ENCODE results near the gene ARHGAP28. TPM values are rescaled to one million over a fixed set of nuclear protein-coding genes. Genes with fewer than 3 reads are reported as not detected.

Gene ARHGAP28
- total and polyA plus RNA-seq, 2 of the 13 experiments (the other 11 are each of a cell fraction or from before 2014, with no cell fraction given), result not detected

GRCh38 chr18:6729247-6730091, at the start of gene ARHGAP28 (continued):
- TF ChIP-seq ZNF777 (CRISPR knock-in tag; IDR thresholded peaks at IDR 0.05), result peak; percentile 31; the same call in 1 of the 2 replicates
- no peak for TF ChIP-seq GLI4 (CRISPR knock-in tag; IDR thresholded peaks at IDR 0.05; ENCODE audit: borderline replicate concordance)
- TF ChIP-seq, protein P1, sequence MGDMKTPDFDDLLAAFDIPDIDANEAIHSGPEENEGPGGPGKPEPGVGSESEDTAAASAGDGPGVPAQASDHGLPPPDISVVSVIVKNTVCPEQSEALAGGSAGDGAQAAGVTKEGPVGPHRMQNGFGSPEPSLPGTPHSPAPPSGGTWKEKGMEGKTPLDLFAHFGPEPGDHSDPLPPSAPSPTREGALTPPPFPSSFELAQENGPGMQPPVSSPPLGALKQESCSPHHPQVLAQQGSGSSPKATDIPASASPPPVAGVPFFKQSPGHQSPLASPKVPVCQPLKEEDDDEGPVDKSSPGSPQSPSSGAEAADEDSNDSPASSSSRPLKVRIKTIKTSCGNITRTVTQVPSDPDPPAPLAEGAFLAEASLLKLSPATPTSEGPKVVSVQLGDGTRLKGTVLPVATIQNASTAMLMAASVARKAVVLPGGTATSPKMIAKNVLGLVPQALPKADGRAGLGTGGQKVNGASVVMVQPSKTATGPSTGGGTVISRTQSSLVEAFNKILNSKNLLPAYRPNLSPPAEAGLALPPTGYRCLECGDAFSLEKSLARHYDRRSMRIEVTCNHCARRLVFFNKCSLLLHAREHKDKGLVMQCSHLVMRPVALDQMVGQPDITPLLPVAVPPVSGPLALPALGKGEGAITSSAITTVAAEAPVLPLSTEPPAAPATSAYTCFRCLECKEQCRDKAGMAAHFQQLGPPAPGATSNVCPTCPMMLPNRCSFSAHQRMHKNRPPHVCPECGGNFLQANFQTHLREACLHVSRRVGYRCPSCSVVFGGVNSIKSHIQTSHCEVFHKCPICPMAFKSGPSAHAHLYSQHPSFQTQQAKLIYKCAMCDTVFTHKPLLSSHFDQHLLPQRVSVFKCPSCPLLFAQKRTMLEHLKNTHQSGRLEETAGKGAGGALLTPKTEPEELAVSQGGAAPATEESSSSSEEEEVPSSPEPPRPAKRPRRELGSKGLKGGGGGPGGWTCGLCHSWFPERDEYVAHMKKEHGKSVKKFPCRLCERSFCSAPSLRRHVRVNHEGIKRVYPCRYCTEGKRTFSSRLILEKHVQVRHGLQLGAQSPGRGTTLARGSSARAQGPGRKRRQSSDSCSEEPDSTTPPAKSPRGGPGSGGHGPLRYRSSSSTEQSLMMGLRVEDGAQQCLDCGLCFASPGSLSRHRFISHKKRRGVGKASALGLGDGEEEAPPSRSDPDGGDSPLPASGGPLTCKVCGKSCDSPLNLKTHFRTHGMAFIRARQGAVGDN (CRISPR knock-in tag; IDR thresholded peaks at IDR 0.05), result peak; percentile 43; the same call in 1 of the 2 replicates

- H3K4me1 ChIP-seq (ENCODE audit: insufficient read depth, low read length), result no peaks in the 10 kb centered on the region
- no peak overlapping the region for H3K4me3 ChIP-seq (replicated peaks in 1 of 3; ENCODE audit: insufficient read depth in 1 of 3, low read depth in 2 of 3, low read length in 3 of 3)
- POLR2A ChIA-PET, result no interaction called here
- BruUV-seq (replicated peaks), result no TSS peak
- FAIRE-seq (no peak), ATAC-seq (no peak), DNase-seq (ENCODE audit: low spot score) (no peak)
- no peaks in the 10 kb centered on the region for H3K9me3 ChIP-seq (ENCODE audit: low read length)
- H3K9ac ChIP-seq (ENCODE audit: insufficient read depth, low read depth, low read length), result no peak overlapping the region
- H3K27me3 ChIP-seq (ENCODE audit: control insufficient read depth in 1 of 2, insufficient read depth in 2 of 2, low read length in 2 of 2), result peaks cover 2 to 18% of the 10 kb centered on the region in 2 experiments; a peak in 3 of 5 replicates
- no peak overlapping the region for H3K27ac ChIP-seq (ENCODE audit: extremely low read length, insufficient read depth, low read length)
- WGBS (ENCODE audit: low lambda C conversion rate), result 0% methylated on average over 1 of the region's 1 CpG
- no peaks in the 10 kb centered on the region for H3K36me3 ChIP-seq (replicated peaks in 1 of 2; ENCODE audit: control insufficient read depth in 1 of 2, insufficient read depth in 2 of 2, low read length in 2 of 2)
- no peak overlapping the region for H2AFZ ChIP-seq (ENCODE audit: low read length)
- H4K20me1 ChIP-seq (ENCODE audit: insufficient read depth, low read length), result no peaks in the 10 kb centered on the region
- intact Hi-C loops (cut with micrococcal nuclease; ENCODE audit: unreplicated experiment), result no loop called here
- TF ChIP-seq MBD4 (IDR thresholded peaks at IDR 0.05; ENCODE audit: borderline replicate concordance, low read length) (no peak), U2AF1 (optimal IDR thresholded peaks at IDR 0.05; ENCODE audit: low read depth, low read length) (no peak)
- CTCF ChIA-PET (ENCODE audit: low intra/inter-chr PET ratio, low total read pairs), result no interaction called here
- H3K4me2 ChIP-seq (ENCODE audit: low read depth, low read length), result no peak overlapping the region
- in situ Hi-C loops (cut with HindIII; ENCODE audit: extremely low pct_ligation_motif_present, low pct_unique_long_range_greater_than_20kb), result no loop called here
- H3K79me2 ChIP-seq (ENCODE audit: insufficient read depth, low read length), result no peaks in the 10 kb centered on the region
Measured at GRCh38 chr18:6681331-6681875, 48.1 kb upstream of the ARHGAP28 start.

Measured in HepG2 (cell line).